Amniotic stem cell (primary cell): ENCODE results near the gene MAP6D1.
A peak's percentile ranks its signal among the peaks of the same experiment; 100 is the strongest.

Source experiments
- DNase-seq: peaks from one replicate; lab custom pipeline; 2025; lab: John Stamatoyannopoulos, UW

MAP6D1 gene

DNA sequence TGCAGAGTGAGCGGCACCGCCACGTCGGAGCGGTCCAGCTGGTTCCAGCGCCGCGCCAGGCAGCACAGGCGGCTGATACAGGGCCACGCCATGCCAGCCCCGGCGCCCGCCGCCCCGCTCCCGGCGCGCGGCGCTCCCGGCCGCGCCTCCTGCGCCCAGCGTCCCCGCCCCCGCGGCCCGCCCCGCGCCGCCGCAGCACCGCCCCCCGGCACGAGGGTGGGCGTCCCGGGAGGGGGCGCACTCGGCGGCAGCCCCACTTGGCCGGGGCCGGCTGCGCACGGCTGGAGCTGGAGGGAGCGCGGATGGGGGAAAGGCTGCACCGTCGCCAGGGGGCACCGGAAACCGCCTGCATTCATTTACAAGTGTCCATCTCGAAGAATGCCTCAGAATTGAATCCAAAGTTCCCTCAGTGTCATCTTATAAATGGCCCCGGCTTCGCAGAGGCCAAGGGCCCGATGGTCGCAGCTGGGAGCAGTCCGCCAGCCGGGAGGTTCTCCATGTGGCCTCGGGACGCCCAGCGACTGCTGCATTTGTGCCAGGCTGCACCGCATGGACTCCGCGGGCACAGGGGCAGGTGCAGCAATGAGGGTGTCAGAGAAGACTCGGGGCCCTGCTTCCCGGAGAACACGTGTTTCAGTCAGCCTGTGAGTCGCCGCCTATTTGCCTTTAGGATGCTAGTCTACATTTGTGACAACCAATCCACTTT is at the start of gene MAP6D1:
MAP6D1 (minus strand) TSS at position 122 of the 706 bp plus-strand sequence; CDS start at position 92, 30 bp downstream.
- peak; percentile 38 for DNase-seq

DNA sequence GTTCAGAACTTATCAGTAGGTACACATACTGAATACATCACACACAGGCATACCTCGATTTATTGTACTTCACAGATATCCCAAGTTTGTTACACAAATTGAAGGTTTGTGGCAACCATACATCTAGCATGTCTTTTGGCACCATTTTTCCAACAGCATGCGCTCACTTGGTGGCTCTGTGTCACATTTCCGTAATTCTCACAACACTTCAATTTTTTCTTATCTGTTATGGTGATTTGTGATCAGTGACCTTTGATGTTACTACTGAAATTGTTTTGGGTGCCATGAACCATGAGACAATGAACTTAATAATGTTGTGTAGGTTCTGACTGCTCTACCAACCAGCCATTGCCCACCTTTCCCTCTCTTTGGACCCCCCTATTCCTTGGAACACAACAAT is 48.5 kb upstream of the MAP6D1 start:
- DNase-seq, result no peak

- DNase-seq, result no peak
Observed at GRCh38 chr3:183871541-183871940, 46.2 kb upstream of the MAP6D1 start.

GRCh38 chr3:183870563-183870962 is 45.2 kb upstream of the MAP6D1 start:
- no peak for DNase-seq

DNA sequence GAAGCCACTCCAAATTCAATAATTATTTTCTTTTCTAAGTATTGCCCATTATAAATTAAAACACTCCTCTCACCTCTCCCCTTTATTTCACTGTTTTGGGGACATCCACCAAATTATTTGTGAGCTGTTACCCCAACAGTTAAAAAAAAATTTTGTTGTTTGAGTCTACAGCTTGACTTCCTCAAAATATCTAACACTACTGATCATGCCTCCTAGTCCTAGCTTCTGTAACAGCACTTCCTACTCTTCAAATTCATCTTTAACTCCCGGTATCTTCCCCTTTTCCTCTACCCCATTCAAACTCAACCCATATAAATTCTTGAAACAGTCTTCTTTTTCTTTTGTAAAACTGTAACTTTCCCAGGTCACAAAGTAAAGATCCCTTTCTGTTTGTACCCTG is 43.4 kb upstream of the MAP6D1 start:
- no peak for DNase-seq

GRCh38 chr3:183862610-183863009 is 37.2 kb upstream of the MAP6D1 start:
- no peak for DNase-seq

DNA sequence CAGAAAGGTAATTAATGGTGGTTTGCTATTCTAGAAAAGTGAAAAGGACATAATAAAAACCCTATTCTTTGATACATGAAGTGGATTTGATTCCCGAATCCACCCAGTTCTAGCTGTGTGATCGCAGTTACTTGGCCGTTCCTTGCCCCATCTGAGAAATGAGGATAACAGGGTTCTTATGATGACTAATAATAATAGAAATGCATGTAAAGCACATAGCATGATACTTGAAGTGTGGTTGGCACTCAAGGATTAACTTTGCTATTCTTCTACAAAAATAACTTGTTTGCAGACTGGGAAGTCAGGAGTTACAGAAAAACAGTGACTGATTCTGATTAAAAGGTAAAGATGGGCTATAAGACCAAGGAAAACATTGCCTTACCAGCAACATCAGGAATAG is 32.5 kb upstream of the MAP6D1 start:
- DNase-seq, result no peak

- no peak for DNase-seq
Observed at GRCh38 chr3:183854318-183855035, 29.1 kb upstream of the MAP6D1 start.

DNA sequence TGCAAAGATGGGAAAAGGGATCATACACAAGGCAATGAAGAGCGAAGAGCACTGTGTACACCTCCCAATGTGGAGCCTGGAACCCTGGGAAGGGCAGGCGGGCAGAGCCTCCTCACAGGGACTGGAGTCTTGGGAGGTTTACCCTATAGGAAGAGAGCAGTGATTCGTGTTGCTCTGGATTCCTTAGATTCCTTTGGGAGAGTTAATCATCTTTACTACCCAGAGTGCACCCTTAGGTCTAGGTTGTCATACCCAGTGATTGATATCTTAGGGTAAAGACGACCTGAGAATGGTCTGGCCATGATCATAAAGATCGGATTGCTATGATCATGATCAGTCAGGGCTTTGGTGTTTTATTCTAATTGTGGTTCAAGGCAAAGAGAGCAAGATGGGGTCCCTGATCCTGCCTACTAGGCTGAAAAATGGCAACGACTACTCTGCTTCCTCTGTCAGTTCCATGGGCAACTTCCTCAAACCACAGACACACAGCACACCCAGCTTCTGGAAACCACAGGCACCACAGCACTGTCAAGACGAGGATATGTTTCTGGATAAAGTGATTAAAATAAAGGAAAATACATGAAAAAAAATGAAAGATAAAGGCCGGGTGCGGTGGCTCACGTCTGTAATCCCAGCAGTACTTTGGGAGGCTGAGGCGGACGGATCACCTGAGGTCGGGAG is 20.4 kb upstream of the MAP6D1 start:
- DNase-seq, result no peak

GRCh38 chr3:183845090-183845489 is 19.7 kb upstream of the MAP6D1 start:
- no peak for DNase-seq

GRCh38 chr3:183844606-183845005 is 19.2 kb upstream of the MAP6D1 start:
- DNase-seq, result peak; percentile 74

- DNase-seq, result no peak
Observed at GRCh38 chr3:183839751-183840150, 14.4 kb upstream of the MAP6D1 start.

- DNase-seq, result no peak
Observed at GRCh38 chr3:183837894-183838293, 12.5 kb upstream of the MAP6D1 start.

DNA sequence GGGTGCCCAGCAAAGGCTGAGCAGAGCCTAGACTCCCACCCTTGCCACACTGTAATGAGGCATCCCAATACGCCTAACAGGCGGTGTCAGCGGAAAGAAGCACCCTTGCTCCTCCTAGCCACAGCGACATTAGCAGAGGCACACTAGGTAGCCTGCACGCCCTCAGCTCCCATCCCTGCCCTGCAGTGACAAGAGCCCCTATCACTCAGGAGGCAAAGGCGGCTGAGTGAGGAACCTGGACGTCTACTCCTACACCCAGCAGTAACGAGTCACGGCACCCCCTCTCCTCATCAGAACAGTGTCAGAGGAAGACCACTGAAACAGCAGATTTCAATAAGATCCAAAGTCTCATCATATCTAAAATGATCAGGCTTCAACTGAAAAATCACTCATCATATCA is 12.0 kb upstream of the MAP6D1 start:
- DNase-seq, result no peak

GRCh38 chr3:183833516-183833915 is 8.1 kb upstream of the MAP6D1 start:
- DNase-seq, result no peak

- DNase-seq, result no peak
Observed at GRCh38 chr3:183830187-183830586, 4.8 kb upstream of the MAP6D1 start.

DNA sequence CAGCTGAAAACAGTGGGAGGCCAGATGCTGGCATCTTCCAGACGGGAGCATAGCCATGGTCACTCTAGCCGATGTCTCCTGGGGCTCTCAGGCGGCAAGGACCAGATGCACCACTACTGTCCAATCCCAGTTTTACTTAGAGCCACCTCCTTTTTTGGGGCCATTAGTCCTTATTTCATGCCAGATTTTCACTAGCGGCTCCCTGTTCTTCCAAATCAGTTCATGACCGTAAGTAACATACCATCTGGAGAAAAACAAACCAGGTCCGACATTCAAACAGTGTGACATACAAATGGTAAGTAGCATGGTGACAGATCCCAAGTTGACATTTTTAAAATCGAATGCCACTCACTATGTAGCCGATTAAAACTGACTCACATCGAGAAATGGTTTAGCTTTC is 4.1 kb upstream of the MAP6D1 start:
- DNase-seq, result no peak

DNA sequence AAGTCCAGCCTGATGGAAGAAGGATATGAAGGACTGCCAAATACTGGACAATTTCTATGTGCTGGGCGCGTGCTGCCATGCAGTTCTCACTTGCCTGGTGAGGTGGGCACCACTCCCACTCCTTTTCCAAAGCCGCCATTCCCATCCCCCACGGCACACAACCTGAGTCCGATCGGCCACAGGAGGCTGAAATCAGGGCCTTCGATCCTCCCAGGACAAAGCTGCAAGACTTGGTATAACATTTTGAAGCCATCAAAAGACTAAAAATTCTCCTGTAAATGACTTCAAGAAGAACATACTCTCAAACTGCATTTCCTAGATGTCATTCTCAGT is 3.1 kb upstream of the MAP6D1 start:
- no peak for DNase-seq

GRCh38 chr3:183827809-183828537 is 2.6 kb upstream of the MAP6D1 start:
- DNase-seq, result no peak

GRCh38 chr3:183826448-183827250 is 1.3 kb upstream of the MAP6D1 start:
- DNase-seq, result no peak

DNA sequence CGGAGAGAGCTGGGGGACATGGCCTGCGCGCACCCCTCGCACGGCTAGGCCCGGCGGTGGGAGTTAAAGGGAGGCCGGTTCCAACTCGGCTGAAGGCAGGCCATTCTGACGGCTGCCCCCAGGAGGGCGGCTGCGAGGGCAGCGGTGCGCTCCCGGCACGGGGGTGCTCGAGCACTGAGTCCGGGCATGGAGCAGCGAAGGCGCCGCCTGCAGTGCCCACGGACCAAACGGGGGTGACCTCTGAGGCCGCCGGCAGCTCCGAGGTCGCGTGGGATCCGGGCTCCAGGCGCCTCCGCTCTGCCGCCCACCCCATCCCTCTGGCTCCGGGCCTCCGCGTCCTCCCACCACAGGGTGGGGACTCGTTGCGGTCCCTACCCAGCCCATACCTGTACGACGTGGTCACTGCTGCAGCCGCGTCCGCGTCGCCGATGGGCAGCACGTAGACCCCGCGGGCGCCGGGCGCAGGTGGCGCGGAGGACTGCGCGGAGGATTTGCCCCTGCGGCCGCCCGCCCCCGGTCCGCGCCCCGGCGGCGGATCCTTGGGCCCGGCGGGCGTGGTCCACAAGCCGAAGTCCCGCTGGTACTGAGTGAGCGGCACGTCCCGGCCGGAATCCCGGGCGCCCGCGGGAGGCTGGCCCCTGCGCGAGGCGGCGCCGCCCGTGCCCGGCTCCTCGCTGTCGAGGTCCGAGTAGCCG is 469 bp downstream of the MAP6D1 start:
- DNase-seq, result peak; percentile 13
